M059J (cell line): Measurements from ENCODE around the gene TDP2. TPM values are rescaled to one million over a fixed set of nuclear protein-coding genes. Genes with fewer than 3 reads are reported as not detected.
A peak's percentile ranks its signal among the peaks of the same experiment; 100 is the strongest.
"Not testable (repeated sequence)": the region's sequence is repeated elsewhere in the genome, so short reads cannot be mapped to it uniquely, and the experiment has no call there.

Experiments used
- DNase-seq: peaks from one replicate; pipeline ENCODE4 v3.0.0-alpha.2; 2012; ENCODE audit warnings: low read depth
- total RNA-seq: library from RNA; depleted of rRNA; stranded (reverse); fragments of >200 nt; shearing (Covaris generic); gene quantifications from 2 replicates; pipeline ENCODE4 v1.2.3, GENCODE V29; 2014

TDP2 gene
- total RNA-seq, 1 experiment from 2014 or later = 51.6 TPM

DNA sequence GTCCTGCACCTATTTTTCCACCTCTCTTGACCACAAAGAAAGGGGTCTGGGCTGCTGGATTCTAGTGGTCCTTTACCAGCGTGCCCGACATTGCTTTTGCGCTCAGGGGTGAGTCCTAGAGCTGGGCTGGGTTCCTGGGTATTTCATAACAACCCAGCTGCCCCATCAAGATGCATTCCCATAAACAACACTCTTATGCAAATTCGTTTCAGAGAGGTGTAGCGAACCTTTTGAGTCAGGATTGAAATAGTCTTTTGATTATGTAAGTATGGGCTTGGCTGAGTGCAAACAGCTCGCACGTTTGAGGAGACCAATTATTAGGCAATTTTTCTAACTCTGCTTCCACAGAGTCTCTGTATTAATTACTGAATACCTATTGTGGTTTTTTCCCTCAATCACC is 13.9 kb upstream of the TDP2 start:
- DNase-seq = no peak

GRCh38 chr6:24678792-24679352 is 12.2 kb upstream of the TDP2 start:
- DNase-seq = not testable (repeated sequence)

- peak; percentile 19 for DNase-seq
Observed at GRCh38 chr6:24673625-24674024, 6.9 kb upstream of the TDP2 start.

DNA sequence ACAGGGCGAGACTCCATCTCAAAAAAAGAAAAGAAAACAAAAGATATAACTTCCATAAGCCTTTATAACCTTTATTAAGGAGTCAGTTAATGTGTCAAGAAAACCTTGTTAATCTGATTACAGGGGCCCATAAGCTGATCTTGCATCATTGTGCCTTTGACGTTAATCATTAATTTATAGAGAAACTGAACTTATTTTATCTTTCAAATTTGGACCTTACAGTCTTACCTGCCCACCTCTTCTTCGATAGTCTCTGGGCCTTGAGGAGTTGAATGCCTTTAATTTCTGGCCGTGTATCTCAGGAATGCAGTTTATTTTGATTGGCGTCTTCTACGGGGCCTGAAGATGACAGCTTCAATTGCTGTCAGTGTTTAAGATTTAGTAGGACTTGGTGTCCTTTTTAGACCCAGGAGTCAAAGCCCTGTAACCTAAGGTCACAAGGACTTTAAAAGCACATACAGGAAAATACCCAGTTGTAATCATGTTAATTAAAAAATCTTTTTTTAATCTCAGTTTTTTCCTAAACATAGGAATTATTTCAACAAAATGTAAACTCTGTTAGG is 6.0 kb upstream of the TDP2 start:
- DNase-seq = no peak

DNA sequence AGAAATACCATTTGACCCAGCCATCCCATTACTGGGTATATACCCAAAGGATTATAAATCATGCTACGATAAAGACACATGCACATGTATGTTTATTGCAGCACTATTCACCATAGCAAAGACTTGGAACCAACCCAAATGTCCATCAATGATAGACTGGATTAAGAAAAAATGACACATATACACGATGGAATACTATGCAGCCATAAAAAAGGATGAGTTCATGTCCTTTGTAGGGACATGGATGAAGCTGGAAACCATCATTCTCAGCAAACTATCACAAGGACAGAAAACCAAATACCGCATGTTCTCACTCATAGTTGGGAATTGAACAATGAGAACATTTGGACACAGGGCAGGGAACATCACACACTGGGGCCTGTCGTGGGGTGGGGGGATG is 4.4 kb upstream of the TDP2 start:
- not testable (repeated sequence) for DNase-seq

- not testable (repeated sequence) for DNase-seq
Observed at GRCh38 chr6:24670492-24670891, 3.8 kb upstream of the TDP2 start.

GRCh38 chr6:24668997-24669361 is 2.3 kb upstream of the TDP2 start:
- DNase-seq = no peak

- DNase-seq = not testable (repeated sequence)
Observed at GRCh38 chr6:24668066-24668996, 1.6 kb upstream of the TDP2 start.

- DNase-seq = peak; percentile 79
Observed at GRCh38 chr6:24667378-24667803, 692 bp upstream of the TDP2 start.

GRCh38 chr6:24666097-24666640 is 530 bp downstream of the TDP2 start:
- peak; percentile 59 for DNase-seq

DNA sequence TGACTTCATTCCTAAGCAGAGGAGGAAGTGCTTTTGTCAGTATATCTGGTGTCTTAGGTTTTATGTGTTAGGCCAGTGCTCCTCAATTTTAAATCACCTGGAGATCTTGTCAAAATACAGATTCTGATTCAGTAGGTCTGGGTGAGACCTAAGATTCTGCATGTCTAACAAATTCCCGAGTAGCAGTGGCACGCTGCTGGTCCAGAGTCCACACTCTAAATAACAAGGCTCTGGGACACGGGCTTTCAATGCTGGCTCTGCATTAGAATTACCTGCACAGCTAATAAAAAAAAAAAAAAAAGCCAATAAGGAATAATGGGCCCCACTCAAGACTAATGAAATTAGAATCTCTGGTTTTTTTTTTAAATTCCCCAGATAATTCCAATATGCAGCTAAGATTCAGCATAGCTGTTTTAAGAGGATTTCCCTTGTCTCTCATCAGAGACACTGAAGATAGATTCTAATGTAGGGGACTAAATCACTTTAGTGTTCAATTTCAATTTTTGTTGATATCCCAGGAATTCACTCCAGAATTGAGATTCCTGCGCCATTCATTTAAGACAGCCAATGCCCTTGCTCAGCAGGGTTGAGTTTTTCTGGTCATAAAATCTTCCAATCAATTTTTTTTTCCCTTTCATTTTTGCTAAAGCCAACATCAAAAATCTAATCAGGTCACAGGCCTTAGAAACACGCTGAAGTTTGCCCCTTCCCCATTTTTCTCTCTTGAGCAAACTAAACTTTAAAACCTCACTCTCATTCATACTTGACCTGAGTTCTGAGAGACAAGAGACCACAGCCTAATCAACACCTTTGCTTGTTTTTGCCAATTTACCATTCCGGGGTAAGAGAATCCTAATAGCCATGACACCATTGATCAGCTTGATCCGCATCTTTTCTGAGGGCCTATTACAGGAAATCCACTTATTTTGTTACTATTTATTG is 2.4 kb downstream of the TDP2 start:
- no peak for DNase-seq

DNA sequence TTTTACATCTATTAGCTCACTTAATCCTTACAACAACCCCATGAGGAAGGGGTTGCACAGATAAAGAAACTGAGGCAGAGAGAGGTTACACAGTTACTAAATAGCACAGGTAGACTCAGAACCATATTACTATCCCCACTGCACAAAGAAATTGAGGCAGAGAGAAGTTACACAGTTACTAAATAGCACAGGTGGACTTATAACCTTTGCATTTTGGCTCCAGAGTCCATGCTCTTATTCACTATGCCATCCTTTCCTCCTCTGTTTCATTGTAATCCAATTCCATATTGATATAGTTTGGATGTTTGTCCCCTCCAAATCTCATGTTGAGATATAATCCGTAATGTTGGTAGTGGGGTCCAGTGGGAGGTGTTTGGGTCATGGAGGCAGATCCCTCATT is 3.5 kb downstream of the TDP2 start:
- no peak for DNase-seq

- DNase-seq = no peak
Observed at GRCh38 chr6:24662236-24662635, 4.5 kb downstream of the TDP2 start.

GRCh38 chr6:24661759-24662158 is 4.9 kb downstream of the TDP2 start:
- not testable (repeated sequence) for DNase-seq

DNA sequence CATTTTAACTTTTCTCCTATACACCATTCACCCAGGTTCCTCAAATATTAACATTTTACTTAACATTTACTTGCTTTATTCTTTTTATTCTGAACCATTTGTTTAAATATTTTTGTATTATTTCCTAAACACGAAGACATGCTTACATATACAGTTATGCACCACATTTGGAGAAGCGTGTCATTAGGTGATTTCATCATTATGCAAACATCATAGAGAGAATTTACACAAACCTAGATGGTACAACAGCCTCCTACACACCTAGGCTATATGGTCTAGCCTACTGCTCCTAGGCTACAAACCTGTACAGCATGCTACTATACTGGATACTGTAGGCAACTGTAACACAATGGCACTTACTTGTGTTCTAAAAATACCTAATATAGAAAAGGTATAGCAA is 6.6 kb downstream of the TDP2 start:
- DNase-seq = no peak

DNA sequence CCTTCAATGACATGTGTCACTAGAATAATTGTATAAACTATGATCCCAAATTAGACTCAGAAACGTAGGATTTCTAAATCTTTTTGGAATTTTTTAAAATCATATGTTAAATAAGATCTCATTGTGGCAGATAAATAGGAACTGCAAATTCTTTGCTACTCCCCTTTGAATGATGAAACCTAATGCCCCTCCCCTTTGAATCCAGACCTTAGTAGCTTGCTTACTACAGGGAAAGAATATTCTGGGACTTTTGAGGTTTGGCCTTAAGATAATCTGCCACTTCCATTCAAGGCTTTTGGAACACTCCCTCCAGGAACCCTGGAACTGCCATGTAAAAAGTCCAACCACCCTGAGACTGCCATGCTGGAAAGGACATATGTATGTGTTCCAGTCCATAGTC is 7.1 kb downstream of the TDP2 start:
- DNase-seq = no peak

DNA sequence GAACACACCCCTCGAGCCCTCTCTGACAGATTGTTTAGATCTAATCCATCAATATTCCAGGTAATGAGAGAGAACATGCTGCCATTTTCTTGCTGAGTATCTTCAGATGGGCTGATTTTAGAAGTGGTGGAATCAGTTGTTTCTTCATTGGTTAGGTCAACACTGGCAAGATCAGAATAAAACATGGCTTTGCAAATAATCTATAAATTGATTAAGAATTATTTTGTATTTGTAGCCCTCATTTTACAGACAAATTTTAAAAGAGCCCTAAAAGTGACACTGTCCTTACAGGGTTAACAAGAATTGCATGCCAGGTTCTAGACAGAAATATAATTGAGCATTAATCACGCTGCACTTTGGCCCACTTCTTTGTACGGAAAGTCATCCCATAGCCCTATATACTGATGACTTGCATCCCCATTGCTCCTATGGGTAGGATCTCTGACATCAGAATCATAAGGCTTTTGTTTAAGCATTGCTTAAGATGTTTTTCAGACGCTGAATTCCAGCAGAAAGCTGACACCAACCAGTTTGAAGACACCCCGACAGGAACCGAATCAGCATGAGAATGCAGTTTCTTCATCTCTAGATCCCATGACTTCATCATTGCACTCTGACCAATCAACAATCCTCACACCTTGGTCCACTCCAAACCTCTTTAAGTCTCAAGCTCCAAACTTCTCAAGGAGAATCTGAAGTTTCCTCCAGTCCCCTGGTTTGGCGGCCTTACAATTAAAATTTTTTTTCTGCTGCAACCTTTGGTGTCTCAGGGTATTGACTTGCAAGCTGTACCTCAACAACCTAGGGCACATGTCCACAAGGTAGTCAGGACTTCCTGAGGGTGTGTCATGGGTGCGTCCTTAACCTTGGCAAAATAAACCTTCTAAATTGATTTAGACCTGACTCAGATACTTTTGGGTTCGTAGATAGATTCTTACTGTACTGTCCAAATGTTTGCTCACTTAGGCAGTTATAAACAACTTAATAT is 7.8 kb downstream of the TDP2 start:
- no peak for DNase-seq

- DNase-seq = no peak
Observed at GRCh38 chr6:24655215-24655614, 11.5 kb downstream of the TDP2 start.

- DNase-seq = no peak
Observed at GRCh38 chr6:24650365-24650764, 16.3 kb downstream of the TDP2 start.

GRCh38 chr6:24649691-24650090 is 17.0 kb downstream of the TDP2 start:
- no peak for DNase-seq
